AG08396 (cell line): Measurements from ENCODE around the gene WNT9B.

ENCODE experiments used
- DNase-seq: peaks from one replicate; pipeline ENCODE4 v3.0.0; 2012; ENCODE audit warnings: low spot score, mixed read lengths

WNT9B gene

DNA sequence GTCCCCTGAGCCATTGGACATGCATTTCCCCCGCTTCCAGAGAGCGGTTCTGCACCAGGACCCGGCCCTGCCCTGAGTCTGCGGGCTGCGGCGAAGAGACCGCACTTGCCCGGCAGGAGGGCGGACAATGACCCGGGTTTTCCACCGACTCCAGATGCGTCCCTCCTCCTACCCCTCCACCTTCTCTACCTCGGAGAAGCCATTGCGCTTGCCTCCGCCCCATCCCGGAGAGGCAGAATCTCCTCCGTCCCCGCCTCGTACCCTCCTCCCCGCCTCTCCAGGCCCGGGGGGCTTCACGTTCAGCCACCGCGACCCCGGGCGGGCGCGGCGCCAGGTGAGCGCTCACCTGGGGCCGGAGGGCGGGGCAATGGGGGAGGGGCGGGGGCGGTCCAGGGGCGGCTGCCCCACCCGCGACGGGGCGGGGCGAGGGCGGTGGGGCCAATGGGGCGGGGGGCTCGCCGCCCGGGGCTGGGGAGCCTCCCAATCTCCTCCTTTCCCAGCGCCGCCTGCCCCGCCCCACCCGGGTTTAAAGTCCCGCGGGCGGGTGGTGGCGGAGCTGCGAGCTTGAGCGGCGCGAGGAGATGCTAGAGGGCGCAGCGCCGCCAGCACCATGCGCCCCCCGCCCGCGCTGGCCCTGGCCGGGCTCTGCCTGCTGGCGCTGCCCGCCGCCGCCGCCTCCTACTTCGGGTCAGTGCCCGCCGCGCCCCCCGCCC is at the start of gene WNT9B:
Gene WNT9B, plus strand, starts transcription at position 555 of the 713 bp plus-strand sequence. Its CDS starts 56 bp downstream, at position 611.
- no peak for DNase-seq

DNA sequence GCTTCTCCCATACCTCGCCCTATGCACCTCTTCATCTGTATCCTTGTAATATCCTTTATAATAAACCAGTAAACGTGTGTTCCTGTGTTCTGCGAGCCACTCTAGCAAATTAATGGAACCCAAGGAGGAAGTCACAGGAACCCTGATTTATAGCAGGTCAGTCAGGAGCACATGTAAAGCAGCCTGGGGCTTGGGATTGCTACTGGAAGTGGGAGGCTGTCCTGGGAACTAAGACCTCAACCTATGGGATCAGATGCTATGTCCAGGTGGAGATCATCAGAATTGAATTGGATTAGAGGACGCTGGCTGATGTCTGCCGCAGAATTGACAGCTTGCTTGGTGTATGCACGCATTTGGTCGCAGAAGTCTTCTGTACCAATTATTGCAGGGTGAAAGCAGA is 48.6 kb upstream of the WNT9B start:
- no peak for DNase-seq

GRCh38 chr17:46803544-46803943 is 47.8 kb upstream of the WNT9B start:
- no peak for DNase-seq

- DNase-seq, result no peak
Observed at GRCh38 chr17:46805771-46806170, 45.6 kb upstream of the WNT9B start.

DNA sequence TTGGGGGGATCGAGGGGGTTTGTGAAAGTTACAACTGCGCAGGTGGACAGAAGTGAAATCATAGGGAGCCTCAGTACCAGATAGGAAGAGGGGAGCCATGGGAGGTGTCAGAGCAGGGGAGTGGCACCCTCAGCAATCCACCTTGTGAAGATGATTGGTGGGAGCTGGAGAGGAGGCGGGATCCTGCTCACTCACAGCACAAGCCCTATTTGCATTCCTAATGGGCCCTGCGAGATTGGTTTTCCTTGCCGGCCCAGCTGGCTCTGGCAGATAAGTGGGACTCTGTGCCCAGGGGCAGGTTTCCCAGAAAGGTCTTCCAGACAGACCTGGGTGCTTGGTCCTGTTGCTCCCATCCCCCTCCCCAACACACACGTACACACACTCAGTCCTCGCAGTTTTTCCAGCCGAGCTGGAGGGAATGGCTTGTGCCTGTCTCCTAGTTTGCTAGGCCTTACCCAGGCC is 42.2 kb upstream of the WNT9B start:
- no peak for DNase-seq

DNA sequence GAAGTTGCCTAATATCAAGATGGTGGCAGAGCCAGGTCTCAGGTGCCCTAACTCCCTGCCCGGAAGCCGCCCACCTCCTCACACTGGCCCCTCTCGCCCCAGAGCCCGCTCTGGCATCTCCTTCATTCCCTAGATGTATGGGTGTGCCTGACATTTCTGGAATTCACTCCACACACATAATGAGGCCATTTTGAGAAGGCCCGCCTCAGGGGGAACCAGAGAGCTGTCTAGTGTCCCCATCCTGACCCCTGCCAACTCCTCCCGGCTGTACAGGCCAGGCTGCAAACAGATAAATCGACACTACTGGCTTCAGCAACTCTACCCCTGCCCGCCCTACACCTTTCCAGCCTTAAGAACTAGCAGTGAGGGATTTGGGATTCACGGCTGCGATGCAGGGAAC is 40.5 kb upstream of the WNT9B start:
- DNase-seq, result no peak

- DNase-seq, result no peak
Observed at GRCh38 chr17:46811978-46812583, 39.3 kb upstream of the WNT9B start.

- DNase-seq, result no peak
Observed at GRCh38 chr17:46812624-46813318, 38.6 kb upstream of the WNT9B start.

GRCh38 chr17:46813920-46814319 is 37.5 kb upstream of the WNT9B start:
- DNase-seq, result no peak

DNA sequence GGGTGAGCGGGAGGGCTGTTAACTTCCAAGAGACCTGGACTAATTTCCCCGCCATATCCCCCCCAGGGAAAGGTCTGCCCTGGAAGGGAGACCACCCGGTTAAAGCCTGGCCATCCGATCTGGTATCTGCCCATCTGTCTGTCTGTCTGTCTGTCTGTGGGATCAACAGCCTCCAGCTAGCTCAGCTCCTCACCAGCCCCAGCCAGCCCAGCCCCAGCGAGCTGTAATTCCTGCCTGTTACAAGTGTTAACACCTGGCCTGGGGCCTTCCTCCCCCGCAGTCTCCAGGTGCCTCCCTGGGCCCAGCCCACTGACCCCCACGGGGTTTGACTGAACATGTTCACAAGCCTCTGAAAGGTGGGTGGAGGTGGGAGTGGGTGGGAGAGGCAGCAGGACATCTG is 36.9 kb upstream of the WNT9B start:
- no peak for DNase-seq

GRCh38 chr17:46815474-46816353 is 35.7 kb upstream of the WNT9B start:
- no peak for DNase-seq

- DNase-seq, result no peak
Observed at GRCh38 chr17:46817151-46817900, 34.1 kb upstream of the WNT9B start.

GRCh38 chr17:46817901-46818209 is 33.5 kb upstream of the WNT9B start:
- no peak for DNase-seq

- peak; percentile 51 for DNase-seq
Observed at GRCh38 chr17:46818316-46818928, 33.0 kb upstream of the WNT9B start, which contains the start of gene WNT3. TSS of gene WNT3 (minus strand) at chr17:46818692. CDS start at chr17:46818597, 95 bp downstream.

- DNase-seq, result peak; percentile 58
Observed at GRCh38 chr17:46818929-46819859, 32.2 kb upstream of the WNT9B start.

- no peak for DNase-seq
Observed at GRCh38 chr17:46819906-46820351, 31.5 kb upstream of the WNT9B start.

DNA sequence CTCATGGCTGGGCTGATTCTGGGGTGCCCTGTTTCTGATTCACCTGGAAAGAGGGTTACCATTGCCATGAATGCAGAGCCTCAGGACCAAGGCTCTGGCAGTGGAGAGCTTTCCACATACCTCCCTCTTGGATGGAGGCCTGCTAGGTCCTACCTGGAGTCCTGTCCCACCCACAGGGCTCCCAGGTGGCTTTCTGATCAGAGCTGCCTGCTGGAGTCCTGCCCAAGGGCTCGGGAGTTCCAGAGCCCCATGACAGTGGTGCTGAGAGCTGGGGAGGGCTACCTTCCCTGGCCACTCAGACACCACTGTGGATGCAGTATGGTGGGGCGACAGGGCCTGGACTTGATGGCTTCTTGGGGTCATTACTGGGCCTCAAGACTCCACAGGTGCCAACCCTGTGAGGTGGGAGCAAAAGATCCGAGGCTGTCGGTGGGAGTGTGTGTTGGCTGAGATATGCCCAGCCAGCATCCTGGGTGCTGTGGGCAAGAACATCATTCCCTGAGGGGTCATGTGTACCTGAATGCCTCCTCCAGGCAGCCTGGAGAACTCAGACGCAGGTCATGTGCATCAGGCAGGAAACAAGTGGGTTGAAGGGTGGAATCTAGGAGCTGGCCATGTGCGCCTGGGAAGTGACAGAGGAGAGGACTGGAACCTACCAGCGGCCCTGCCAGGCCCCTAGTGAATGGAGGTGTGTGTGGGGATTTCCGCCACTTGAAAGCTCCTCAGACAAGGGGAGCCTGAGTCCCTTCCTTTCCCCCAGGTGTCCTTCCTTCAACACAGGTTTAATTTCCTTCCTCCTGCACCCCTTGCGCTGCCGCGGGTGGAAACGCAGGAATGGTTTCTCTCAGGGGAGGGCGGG is 30.6 kb upstream of the WNT9B start:
- DNase-seq, result no peak

DNA sequence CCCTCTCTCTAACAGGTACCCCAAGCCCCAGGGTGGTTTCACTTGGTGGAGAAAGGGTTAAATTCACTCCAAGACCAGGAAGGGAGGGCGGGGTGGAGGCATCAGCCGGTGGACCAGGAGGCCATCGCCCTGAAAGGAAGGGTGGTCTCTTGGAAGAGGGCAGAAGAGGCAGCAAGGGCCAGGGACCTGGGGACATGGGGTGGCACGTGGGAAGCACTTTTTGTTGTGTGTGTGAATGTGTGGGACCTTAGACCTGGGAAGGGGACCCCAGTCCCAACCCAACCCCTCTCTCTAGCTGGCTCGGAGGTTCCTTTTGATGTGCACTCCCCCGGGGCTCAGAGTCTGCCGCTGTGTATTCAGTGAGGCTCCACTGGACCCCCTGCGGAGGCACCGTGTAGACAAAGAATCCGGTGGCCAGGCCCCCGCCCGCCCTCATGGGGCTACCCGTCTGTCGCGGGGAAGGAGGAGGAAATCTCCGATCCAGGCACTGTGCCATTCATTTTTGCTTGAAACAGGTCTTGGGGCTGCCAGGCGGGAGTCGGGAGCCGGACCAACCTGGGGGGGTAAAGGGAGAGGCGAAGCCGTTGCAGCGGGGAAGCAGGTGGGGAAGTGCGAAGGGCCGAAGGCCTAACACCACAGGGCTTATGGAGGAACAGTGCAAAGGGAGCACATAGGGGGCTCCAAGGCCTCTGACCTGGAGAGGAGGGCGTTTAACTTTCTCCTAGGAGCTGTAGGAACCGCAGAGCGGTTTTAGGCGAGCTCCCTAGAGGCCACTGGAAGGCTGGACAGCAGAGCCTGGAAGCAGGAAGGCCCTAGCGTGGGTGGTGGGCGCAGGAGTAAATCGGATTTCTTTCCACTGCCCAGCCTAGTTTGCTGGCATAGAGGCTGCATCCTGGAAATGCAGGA is 29.6 kb upstream of the WNT9B start:
- DNase-seq, result no peak
